ENCODE data around the gene CRYAB. TPM values are rescaled to one million over a fixed set of nuclear protein-coding genes. Genes with fewer than 3 reads are reported as not detected.

CRYAB gene
- total and polyA plus RNA-seq, 2 donors (not counting 1 experiment from before 2014, with no cell fraction given): not detected

DNA sequence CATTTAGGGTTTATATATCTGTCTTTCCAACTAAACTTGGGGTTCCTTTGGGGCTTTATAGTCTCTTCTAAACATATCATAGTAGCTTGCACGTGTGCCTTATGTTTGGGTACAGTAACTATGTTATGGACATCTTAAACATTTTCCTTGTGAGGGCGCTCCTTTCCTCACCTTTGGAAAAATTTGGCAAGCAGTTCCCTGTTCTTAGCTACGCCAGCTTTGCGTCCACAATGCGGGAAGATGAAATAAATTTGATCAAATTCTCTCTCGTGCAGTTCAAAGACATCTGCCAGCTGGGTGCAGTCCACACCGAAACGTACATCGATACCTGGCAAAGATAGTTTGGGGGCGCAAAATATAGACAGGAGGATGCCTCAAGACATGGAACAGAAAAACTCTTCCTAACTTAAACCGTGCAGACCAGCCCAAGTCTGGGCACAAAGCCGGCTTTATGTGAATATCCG, 33.2 kb downstream of the CRYAB start:
- 1% methylated on average over 12 of the region's 13 CpGs for WGBS (ENCODE audit: insufficient coverage)
- no peak for ATAC-seq (ENCODE audit: low read depth)

More for the DNA sequence above, 33.2 kb downstream of the CRYAB start:
- Histone ChIP-seq H3K9me3 (ENCODE audit: control extremely low read depth in 1 of 3, control insufficient read depth in 2 of 3, insufficient read depth in 1 of 3, low read length in 2 of 3) (no peaks in the 10 kb centered on the region), H3K36me3 (replicated peaks in 1 of 2; ENCODE audit: control extremely low read depth in 1 of 2, control insufficient read depth in 1 of 2, extremely low read depth in 1 of 2, insufficient read depth in 2 of 2, low read length in 1 of 2) (peaks cover 2 to 4% of the 10 kb centered on the region in 2 experiments), H2AFZ (ENCODE audit: insufficient read depth, low read depth, low read length, poor library complexity, severe bottlenecking) (peak overlapping the region; percentile 82), H3K79me2 (ENCODE audit: control insufficient read depth, insufficient read depth, low read length) (no peaks in the 10 kb centered on the region), H3K4me1 (ENCODE audit: control insufficient read depth in 2 of 2, insufficient read depth in 2 of 2, low read length in 2 of 2) (peaks cover 12 to 14% of the 10 kb centered on the region in 2 donors), H3K4me3 (ENCODE audit: control extremely low read depth in 1 of 5, extremely low read depth in 1 of 5, insufficient read depth in 1 of 5, low read depth in 2 of 5, low read length in 4 of 5) (peak overlapping the region; percentile 58 to 93 (median 75)), H4K20me1 (ENCODE audit: control insufficient read depth, insufficient read depth, low read length, poor library complexity, severe bottlenecking) (no peaks in the 10 kb centered on the region), H3K4me2 (replicated peaks; ENCODE audit: low read depth, low read length, poor library complexity, severe bottlenecking) (peak overlapping the region; percentile 81), H3K27ac (ENCODE audit: low read length in 2 of 2) (peak overlapping the region; percentile 88 to 97), H3K27me3 (replicated peaks in 1 of 4; ENCODE audit: control extremely low read depth in 1 of 4, control insufficient read depth in 3 of 4, insufficient read depth in 4 of 4, low read length in 3 of 4) (no peaks in the 10 kb centered on the region), H3K9ac (ENCODE audit: low read length) (peak overlapping the region; percentile 80)
- no peaks in the 10 kb centered on the region for H3K27me3 Mint-ChIP-seq
- TF ChIP-seq, protein P1, sequence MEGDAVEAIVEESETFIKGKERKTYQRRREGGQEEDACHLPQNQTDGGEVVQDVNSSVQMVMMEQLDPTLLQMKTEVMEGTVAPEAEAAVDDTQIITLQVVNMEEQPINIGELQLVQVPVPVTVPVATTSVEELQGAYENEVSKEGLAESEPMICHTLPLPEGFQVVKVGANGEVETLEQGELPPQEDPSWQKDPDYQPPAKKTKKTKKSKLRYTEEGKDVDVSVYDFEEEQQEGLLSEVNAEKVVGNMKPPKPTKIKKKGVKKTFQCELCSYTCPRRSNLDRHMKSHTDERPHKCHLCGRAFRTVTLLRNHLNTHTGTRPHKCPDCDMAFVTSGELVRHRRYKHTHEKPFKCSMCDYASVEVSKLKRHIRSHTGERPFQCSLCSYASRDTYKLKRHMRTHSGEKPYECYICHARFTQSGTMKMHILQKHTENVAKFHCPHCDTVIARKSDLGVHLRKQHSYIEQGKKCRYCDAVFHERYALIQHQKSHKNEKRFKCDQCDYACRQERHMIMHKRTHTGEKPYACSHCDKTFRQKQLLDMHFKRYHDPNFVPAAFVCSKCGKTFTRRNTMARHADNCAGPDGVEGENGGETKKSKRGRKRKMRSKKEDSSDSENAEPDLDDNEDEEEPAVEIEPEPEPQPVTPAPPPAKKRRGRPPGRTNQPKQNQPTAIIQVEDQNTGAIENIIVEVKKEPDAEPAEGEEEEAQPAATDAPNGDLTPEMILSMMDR (IDR thresholded peaks at IDR 0.05): no peak
- no peak for TF ChIP-seq EZH2 (IDR thresholded peaks at IDR 0.05; ENCODE audit: borderline replicate concordance, insufficient read depth, low read depth, low read length, poor library complexity, severe bottlenecking)
- peaks cover 4% of the 10 kb centered on the region for H3K9me3 Mint-ChIP-seq (ENCODE audit: insufficient read depth)
- intact Hi-C loops (cut with micrococcal nuclease): loop anchor here (1.0 to 5.0 kb wide), 6 partner anchors 104 to 1434 kb away; partner anchors contain the start of genes DLAT, NKAPD1, PIH1D2 and SIK2
- POLR2A ChIA-PET: interaction anchor here (0.6 kb wide), 1 partner anchor 9 kb away, joined by 4 read pairs; no protein-coding TSS in a partner anchor
- H3K4me3 Mint-ChIP-seq: peak overlapping the region; percentile 94
- CTCF ChIA-PET: interaction anchor here (0.6 to 1.6 kb wide), 5 partner anchors 8 to 274 kb away, joined by 3 to 6 read pairs (median 6); no protein-coding TSS in a partner anchor
- H3K4me1 Mint-ChIP-seq: peaks cover 16% of the 10 kb centered on the region
- H3K27ac Mint-ChIP-seq: peak overlapping the region; percentile 98
- no peak for DNase-seq
